ENCODE results near the gene MTMR3.

MTMR3 gene

DNA sequence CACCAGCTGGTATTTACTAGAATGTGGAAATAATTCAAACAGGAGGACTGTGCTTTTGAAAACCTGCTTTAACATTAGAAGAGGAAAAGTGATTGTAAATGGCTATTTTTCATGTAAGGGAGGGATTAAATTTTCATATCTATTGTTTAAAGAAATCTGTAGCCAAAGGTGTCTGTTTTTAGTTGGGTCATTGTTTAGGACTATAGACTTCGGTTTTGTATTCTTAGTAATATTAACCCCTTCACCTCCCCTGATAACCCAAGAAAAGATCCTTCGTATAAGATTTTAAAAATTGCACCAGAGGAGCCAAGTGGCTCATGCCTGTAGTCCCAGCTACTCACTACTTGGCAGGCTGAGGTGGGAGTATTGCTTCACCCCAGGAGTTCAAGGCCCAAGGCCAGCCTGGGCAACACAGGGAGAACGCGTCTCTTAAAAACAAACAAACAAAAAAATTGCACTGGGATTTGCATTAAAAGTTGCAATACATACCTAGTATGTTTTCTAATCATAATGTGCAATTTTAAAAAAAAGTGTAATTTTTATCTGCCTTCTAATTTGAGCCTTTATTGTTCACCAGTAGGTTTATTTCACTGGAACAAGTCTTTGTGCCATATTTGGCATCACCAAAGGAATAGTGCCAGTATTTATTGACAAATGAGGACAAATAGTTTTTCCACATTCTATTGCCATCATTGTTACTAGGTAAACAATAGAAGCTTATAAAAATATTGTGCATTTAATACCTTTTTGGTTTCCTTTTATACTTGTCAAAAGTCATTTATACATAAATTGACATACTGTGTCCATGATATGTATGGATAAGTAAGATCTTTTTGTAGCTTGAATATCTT lies 34.3 kb downstream of the MTMR3 start:
- no peak for DNase-seq

DNA sequence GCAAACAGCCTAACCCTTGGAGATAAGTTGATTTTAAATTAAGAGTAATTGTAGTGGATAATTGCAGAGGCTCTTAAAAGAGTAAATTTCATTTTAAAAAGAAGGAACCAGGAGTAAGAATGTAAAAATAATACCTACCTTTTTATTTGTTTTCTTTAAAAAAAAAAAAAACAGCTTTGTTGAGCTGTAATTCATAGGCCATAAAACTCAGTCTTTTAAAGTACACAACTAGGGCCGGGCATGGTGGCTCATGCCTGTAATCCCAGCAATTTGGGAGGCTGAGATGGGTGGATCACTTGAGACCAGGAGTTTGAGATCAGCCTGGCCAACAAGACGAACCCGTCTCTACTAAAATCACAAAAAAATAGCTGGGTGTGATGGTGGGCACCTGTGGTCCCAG lies 42.4 kb downstream of the MTMR3 start:
- no peak for DNase-seq

DNA sequence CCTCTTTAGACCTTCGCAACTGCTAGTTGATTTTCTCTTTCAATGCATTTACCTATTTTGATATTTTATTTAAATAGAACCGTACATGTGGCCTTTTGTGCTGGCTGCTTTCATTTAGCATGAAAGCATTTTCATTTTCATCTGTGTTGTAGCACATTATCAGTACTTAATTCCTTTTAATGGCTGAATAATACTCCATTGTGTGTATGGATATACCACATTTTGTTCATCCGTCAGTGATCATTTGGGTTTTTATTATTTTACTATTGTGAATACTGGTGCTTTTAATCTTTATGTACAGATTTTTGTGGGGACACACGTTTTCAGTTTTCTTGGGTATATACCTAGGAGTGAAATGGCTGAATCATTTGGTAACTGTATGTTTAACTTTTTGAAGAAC lies 43.1 kb downstream of the MTMR3 start:
- no peak for DNase-seq

DNA sequence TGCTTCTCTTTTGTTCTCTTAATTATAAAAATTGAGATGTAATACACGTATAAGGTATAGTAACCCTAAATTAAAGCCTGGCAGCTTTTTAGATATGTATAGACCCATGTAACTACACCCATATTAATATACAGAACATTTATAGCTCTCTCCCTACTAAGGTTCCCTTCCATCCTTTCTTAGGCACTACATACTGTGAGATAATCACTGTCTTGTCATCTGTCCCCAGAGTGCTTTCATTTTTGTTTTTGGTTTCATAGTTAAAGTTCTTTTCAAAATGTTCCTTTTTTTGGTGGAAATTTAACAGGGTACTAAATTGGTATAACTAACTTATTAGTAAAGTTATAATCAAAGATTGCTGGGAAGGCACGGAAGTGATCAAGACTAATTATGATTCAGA lies 49.2 kb downstream of the MTMR3 start:
- DNase-seq: no peak

DNA sequence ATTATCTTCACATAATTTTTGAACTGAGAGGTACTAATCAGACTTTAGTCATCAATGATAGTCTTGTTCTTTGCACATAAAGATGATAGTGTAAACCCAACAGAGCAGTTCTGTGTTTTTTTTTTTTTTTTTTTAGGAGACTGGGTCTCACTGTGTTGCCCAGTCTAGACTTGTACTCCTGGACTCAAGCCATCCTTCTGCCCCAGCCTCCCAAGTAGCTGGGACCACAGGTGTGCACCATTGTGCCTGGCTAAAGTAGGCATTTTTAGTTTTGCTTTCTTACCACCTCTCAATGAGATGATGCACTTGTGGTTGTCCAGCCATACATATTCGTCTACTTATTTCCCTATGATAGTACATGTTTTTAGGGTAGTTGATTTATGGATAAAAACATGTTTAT lies 50.6 kb downstream of the MTMR3 start:
- no peak for DNase-seq

DNA sequence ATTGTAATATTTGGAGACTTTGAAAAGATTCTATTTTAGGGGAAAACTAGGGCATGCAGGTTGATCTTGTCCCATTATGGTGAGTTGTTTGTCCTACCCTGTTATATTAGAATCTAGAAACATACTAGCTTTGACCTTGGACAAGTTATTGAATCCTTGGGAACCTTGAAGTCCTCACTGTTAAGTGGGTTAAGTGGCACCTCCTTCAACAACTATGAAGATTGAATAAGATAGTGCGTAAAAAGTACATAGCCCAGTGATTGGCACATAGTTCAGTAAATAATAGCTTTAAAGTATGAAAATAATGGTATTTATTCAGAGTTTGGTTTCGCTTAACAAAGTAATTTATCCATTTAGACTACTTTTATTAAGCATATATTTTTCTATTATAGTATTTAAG lies 51.6 kb downstream of the MTMR3 start:
- DNase-seq: no peak

DNA sequence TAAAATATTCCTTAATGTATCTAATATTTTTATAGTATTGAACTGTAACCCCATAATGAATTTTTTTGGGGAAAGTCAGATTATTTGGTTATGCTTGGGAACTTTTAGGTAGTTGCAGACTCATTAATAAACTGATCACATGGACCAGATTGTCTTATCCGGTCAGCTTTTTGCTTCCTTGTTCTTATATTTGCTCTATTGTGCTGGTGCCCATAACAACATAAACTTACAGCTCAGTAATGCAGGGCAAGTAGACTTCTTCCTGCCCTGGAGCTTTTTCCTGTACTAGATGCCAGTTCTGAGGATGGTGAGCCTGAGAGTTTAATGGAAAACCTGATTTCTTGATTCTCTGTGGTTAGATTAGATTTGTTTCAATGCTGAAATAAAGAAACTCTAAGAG lies 53.2 kb downstream of the MTMR3 start:
- DNase-seq: no peak

DNA sequence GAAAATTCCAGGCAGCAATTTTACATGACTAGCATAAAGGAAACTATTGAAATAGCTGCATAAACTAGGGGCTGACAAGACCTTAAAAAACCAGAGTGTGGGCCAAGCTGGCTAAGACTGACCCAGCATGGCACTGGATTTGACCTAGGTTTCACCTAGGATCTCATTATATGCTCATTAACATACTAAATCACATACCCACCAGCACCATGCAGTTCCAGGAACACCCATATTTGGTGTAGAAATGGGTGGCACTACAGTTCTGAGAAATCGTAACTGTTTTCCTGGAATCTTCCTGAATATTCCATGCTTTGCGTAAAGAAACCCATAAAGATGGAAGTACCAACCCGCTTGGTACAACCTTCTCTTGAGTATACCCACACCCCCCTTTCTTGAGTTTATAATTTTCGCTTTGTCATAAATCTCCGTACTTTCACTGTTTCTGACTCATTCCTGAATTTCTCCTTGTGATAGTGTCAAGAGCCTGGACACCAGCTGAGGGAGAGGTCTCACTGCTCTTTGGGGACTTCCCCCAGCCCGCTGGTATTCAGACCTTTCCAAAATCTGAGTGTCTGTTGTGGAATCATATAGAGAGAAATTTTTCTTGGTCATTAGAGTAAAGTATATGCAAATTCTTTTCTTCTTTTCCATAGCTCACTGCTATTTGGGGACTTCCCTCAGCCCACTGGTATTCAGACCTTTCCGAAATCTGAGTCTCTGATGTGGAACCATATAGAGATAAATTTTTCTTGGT lies 55.1 kb downstream of the MTMR3 start:
- DNase-seq: no peak

DNA sequence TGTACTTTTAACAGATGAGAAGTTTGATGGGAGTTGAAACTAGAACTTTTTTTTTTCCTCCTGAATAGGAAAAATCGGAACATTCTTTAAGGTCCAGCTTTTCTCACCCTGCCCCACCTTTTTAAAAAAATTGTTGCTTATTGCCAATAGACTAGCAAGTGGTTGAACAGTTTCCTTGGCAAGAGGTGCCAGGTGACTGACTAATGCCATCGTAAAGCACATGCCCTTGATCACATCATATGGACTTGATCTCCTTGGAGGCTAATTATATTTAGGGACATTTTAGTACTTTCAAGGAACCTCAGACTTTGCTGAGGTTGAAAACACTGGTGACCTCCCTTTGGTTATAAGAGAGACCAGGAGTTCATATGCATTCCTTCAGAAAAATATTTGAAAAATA lies 57.6 kb downstream of the MTMR3 start:
- no peak for DNase-seq

DNA sequence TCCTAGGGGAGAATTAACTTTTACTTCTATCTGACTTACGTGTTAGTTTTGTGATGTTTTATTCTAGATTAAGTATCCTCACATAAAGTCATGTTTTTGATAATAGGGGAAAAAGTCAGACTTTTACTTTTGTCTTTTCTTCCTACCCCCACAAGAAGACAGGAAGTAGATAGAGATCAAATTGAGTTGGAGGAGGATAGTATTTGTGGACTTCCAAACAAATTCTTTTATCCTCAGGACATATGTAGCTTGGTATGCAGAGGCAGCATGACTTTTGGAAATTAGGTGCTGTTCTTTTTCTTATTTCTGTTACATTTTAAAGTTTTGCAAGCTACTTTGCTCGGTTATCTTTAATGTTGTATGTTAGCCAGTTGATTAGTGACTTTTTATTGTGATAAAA lies 61.4 kb downstream of the MTMR3 start:
- no peak for DNase-seq

DNA sequence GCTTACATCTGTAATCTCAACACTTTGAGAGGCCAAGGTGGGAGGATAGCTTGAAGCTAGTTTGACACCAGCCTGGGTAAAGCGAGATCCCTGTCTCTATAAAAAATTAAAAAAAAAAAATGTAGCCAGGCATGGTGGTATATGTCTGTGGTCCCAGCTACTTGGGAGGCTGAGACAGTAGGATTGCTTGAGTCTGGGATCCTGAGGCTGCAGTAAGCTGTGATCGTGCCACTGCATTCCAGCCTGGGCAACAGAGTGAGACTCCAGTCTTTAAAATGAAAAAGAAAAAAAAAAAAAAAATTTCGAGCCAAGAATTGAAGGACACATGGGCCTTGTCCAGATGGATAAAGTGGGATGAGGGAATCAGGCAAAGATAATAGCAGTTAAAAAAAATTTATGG lies 62.5 kb downstream of the MTMR3 start:
- DNase-seq: no peak

DNA sequence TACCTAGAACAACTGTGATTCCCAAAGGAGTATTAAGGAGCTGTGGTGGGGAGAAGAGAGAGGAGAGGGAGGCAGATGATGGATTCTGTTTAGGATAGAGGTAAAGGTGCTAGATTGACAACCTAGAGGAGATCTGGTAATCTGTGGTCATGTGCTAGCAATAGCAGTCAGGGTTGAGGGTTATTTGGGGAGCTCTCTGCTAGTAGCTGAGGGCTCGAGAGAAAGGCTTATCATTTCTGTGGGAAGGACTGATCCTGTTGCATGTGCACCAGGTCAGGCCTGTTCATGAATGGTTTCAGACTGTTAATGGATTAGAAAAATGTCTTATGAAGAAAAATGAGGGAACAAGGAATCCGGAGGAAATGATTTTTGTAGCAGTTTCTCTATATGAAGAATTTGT lies 63.2 kb downstream of the MTMR3 start:
- no peak for DNase-seq

DNA sequence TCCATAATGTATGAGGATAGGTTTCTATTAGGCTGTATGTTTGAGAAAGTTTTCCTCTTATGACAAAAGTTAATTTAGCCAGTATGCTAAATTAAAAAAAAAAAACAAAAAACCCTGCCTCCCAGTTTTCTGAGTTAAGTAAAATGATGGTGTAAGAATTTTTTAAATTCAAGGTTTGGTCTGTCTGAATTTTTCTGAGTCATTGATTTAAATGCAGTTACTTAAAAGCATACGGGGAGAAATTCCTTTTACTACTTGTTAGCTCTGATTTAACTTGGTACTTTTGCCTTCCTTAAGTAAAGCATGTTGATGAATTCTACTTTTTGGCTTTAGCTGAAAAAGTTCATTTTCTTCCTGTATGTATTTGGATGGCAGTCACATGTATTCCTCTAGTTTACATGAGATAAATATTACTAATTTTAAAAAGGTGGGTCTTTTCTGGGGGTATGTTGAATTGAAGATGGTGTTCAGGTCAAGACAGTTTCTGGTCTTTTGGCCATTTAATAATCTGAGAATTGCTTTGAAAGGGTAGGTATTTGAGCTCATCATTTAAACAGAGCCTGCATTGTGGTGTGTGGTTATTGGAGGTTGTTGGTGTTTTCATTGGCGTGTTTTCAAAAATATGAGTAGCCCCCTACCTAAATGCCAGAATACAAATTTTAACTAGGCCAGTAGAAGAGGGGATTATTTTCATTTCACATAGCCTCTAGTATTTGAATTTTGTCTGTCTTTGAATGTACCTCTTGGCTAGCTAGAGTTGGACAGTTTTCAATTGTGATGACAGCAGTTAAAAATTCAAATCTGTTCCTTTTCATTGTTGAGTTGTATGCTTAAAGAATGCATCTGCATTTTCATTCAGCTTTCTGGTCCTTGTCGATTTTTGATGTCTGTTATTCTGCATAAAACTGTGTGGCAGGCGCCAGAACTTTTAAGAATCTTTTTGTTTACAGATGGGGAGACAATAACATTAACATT lies 64.7 kb downstream of the MTMR3 start:
- DNase-seq: no peak

DNA sequence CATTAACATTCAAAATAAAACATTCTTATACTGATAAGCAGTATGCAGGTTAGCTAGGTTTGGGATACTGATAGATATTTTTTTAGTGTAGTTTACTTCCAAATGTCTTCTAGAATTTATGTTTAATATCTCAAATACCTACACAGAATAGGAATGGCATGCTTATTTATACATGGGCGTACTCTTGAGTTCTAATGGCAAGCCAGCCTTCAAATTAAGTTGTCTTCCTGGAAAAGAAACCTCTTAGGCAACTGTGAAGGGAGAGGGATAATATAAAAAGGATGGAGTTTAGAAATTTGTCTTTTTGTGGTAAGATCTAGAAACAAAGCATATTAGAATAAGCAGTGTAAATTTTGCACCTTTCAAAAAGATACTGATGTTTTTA lies 65.4 kb downstream of the MTMR3 start:
- DNase-seq: no peak

DNA sequence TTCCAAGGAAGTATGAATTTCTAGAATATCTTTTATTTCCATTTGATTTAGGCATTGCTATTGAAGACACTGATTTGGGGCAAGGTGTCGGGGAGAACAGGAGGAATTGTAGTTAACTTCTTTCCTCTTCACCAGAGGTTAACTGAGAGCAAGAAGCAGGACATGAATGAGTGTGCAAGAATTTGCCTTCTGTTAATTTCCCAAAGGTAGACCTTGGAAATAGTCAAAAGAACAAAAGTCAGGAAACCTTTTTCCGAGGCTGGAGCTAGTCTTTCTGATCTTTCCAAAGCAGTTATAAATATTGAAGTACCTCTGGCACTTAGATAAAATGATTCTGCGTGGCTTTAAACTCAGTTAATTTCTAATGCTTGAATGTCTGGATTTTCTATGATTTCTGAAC lies 66.9 kb downstream of the MTMR3 start:
- DNase-seq: no peak

DNA sequence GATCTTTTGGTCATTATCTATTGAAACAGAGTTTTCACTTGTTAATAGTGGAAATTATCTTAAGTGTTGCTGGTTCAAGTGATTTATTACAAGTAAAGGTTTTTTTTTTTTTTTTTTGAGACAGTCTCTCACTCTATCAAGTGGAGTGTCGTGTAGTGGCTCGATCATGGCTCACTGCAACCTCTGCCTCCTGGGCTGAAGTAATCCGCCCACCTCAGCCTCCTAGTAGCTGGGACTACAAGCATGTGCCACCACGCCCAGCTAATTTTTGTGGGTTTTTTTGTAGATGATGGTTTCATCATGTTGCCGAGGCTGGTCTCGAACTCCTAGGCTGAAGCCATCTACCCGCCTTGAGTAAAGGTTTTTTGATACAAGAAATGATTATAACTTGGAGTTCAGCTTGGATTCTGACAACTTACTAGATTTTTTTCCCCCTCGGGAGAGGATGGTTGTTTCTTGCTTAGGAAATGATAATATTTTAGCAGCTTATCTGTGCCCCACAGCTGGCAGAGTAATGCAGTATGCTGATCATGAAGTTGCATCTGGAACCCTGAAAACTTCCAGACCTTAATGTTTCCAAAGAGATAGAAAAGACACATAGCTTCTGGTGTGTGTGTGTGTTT lies 68.9 kb downstream of the MTMR3 start:
- DNase-seq: no peak

DNA sequence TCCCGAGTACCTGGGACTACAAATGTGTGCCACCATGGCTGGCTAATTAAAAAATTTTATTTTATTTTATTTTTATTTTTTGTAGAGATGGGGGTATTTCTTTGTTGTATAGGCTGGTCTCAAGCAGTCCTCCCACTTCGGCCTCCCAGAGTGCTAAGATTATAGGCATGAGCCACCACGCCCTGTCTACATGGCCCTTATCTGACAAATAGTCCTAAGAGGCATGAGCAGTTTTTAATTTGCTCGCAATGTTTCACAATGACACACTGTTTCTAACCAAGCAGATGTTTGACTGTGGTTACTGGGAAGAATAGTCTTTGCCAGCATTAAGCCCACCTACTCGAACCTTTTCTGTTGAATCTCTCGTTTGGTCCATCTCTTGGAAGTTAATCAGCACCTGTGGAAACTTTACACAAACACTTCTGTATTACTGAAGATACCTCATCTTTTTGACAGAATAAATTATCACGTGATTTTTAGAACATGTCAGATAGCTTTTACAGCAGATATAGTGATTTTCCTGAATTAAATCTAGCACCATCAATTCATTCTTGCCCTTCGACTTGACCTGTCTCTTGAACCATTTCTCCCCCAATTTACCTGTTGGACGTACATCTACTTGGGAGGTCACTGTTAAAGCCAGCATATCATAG lies 71.4 kb downstream of the MTMR3 start:
- no peak for DNase-seq

DNA sequence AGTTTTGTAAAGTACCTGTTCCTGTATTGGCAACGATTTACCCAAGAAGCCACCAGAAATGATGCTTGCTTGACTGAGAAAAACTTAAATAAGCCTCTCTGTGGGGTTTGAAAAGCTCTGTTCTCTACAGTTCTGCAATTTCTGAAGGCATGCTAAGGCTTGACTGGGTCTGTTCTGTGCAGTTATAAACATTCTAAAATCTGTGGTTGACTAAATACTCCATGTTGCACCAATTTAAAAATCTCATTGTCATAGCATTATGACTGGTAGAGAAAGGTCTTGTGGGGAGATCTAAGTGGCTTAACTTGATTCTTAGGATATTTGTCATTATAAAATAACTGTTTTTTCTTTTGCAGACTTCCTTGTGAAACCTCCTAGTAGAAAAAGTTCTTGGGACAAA lies 73.7 kb downstream of the MTMR3 start:
- no peak for DNase-seq

DNA sequence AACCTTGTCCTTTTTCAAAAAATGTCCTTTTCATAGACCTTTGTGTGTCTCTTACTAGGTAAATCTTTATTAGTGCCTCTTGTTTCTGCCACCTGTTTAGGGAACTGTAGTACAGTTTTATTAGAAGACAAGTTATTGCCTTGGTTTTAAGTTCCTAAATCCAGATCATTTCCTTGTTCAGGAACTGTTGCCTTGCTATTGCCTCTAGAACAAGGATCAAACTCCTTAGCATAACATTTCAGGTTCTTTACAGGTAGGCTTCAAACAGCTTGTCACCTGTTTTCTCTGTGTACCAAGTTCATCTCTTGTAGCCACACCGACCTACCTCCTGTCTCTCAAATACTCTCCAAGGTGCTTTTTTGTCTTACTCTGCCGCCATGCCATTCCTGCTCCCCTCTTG lies 75.2 kb downstream of the MTMR3 start:
- no peak for DNase-seq

DNA sequence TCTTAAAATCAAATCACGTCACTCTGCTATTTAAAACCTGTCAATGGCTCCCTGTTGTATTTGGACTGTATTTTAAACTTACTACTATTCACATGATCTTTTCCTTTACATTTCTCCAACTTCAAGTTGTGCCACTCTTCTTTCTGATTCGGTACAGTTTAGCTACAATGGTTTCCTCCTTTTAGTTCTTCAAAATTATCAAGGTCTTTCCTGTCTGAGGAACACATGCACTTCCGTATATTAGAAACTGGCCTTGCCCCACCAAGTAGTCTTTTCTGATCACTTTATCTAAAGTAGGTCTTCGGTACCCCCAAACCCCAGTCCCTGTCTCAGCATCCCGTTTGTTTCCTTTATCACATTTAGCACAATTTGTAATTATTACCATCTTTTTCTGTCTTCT lies 81.8 kb downstream of the MTMR3 start:
- DNase-seq: no peak

DNA sequence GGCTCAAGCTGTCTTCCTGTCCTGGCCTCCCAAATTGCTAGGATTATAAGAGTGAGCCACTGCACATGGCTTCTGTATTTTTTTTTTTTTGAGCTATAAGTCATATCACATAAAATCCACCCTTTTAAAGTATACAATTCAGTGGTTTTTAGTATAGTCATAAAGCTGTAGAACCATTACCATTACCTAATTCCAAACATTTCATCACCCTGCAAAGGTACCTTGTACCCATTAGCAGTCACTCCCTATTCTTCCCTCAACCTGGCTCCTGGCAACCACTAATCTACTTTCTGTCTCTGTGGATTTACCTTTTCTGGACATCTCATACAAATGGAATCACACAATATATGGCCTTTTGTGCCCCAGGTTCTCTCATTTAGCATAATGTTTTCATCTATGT lies 84.5 kb downstream of the MTMR3 start:
- no peak for DNase-seq

DNA sequence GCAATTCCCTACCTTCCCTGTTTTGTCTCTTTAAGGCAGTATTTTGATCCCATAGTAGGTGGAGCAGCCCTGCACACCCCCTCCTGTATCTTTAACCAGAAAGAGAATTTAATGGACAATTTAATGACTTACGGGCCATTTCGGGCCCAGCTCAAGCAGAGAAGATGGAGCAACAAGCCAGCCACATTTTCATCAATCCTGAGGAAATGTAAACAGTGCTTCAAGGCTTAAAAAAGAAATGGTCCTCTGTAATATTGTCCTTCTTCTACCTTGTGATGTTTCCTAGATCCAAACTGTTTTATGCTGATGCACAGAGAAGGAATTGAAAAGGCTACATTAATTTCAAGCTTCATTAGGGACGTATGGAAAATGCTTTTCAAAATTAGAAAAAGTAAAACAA lies 88.6 kb downstream of the MTMR3 start:
- no peak for DNase-seq
